GM19468 (cell line): Measurements from ENCODE around the gene KRT83.

Source experiments
- ATAC-seq: cut with Tn5 transposase; IDR thresholded peaks from one replicate; pipeline ENCODE4 v1.9.1; 2021; ENCODE audit warnings: mild to moderate bottlenecking, moderate library complexity, moderate number of reproducible peaks; ENCODE audit not compliant: unreplicated experiment; ENCODE audit errors: extremely low read depth

Gene KRT83

DNA sequence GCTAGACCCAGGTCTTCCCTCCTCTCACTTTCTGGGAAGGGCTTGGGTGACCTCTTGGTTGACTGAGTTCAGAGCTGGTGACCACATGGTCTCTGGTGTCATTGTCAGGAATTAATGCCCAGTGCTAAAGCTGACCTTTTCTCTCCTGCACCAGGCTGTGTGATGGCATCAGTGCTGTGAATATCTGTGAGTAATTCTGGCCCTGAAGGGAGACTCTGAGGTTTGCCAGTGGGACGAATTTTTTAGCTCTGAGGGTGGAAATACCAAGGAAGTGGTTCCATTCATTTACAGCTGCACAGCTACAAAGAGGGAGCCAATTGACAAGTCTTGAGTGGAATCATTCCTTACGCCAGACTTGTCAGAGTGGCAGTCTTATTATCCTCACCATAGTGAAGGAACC lies 53.0 kb downstream of the KRT83 start:
- no peak for ATAC-seq

DNA sequence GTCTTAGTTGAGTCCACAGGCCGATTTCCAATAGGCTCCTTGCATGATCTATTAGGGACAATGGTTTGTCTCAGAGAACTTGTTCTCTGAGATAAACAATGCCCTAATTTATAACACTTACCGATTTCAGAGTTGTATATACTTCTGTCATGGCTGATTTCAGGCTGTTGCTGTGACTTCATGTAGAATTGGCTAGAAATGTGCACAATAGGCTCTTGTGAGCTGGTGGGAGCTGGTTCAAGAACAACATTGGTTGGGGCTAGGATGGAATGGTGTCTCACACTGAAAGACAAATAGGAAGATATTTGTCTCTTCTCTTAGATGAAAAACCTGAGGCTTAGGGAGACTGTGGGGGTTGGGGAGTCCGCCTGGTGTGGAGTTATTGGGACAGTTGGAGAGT lies 53.5 kb downstream of the KRT83 start:
- ATAC-seq: no peak

- ATAC-seq: no peak
These were observed 53.9 kb downstream of the KRT83 start for GRCh38 chr12:52267266-52267665.

GRCh38 chr12:52266514-52266913 lies 54.7 kb downstream of the KRT83 start:
- no peak for ATAC-seq

DNA sequence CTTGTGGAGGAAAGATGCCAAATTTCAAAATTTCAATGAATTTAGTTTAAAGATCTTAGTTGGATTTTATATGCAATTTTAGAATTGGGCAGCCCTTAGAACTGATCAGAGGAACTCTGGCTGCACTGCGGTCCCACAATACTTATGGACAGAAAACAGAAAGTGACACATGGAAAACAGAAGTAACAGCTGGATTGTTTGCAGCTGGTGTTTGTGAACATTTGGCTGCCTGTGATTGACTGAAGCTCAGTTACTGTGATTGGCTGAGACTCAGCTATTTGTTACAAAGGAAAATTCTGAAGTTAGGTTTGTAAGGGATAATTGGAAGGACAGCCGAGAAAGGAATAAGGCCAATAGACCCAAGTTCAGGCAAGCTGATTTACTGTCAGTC lies 56.8 kb downstream of the KRT83 start:
- no peak for ATAC-seq
